DLD1 (cell line): ENCODE results near the gene CD226.
"Not testable (repeated sequence)": the region's sequence is repeated elsewhere in the genome, so short reads cannot be mapped to it uniquely, and the experiment has no call there.

Experiments
- in situ Hi-C: cut with HindIII; loops from 2 replicates; pipeline ENCODE4 v1.10.0; 2017; ENCODE audit warnings: low sequenced_read_pairs

CD226 gene

GRCh38 chr18:69916412-69916811 lies 31.3 kb downstream of the CD226 start:
- in situ Hi-C loops, result no loop called here

GRCh38 chr18:69908838-69909237 lies 38.8 kb downstream of the CD226 start:
- in situ Hi-C loops, result no loop called here

- in situ Hi-C loops, result no loop called here
These were observed 40.9 kb downstream of the CD226 start for GRCh38 chr18:69906765-69907164.

- in situ Hi-C loops, result no loop called here
These were observed 46.7 kb downstream of the CD226 start for GRCh38 chr18:69900941-69901340.

GRCh38 chr18:69899154-69899923 lies 48.3 kb downstream of the CD226 start:
- in situ Hi-C loops, result not testable (repeated sequence)

GRCh38 chr18:69898241-69898861 lies 49.3 kb downstream of the CD226 start:
- in situ Hi-C loops, result no loop called here

- in situ Hi-C loops, result no loop called here
These were observed 50.1 kb downstream of the CD226 start for GRCh38 chr18:69897397-69898108.

- in situ Hi-C loops, result no loop called here
These were observed 52.3 kb downstream of the CD226 start for GRCh38 chr18:69895066-69896047.

GRCh38 chr18:69894467-69894866 lies 53.2 kb downstream of the CD226 start:
- in situ Hi-C loops, result no loop called here

- in situ Hi-C loops, result no loop called here
These were observed 57.1 kb downstream of the CD226 start for GRCh38 chr18:69890558-69890957.

GRCh38 chr18:69889009-69889408 lies 58.7 kb downstream of the CD226 start:
- in situ Hi-C loops, result no loop called here

- in situ Hi-C loops, result no loop called here
These were observed 60.4 kb downstream of the CD226 start for GRCh38 chr18:69887256-69887655.

- in situ Hi-C loops, result no loop called here
These were observed 61.7 kb downstream of the CD226 start for GRCh38 chr18:69885841-69886531.

GRCh38 chr18:69885355-69885754 lies 62.3 kb downstream of the CD226 start:
- in situ Hi-C loops, result no loop called here

GRCh38 chr18:69883781-69884180 lies 63.9 kb downstream of the CD226 start:
- in situ Hi-C loops, result no loop called here

- in situ Hi-C loops, result no loop called here
These were observed 64.6 kb downstream of the CD226 start for GRCh38 chr18:69882965-69883668.

- in situ Hi-C loops, result no loop called here
These were observed 67.6 kb downstream of the CD226 start for GRCh38 chr18:69880083-69880482.

- in situ Hi-C loops, result not testable (repeated sequence)
These were observed 68.6 kb downstream of the CD226 start for GRCh38 chr18:69879051-69879450.

GRCh38 chr18:69878213-69878933 lies 69.3 kb downstream of the CD226 start:
- in situ Hi-C loops, result no loop called here
